H1 (cell line): ENCODE data around the gene OBSCN.

Source experiments
- CHD2 ChIP-seq: IDR thresholded peaks from 2 replicates; pipeline ENCODE4 v1.6.1; 2012; ENCODE audit warnings: low read length, improper control_type of control experiment
- CTCF ChIP-seq, 3 experiments: IDR thresholded peaks; 1 replicate in 2 of 3; 2 replicates in 1 of 3; pipeline versions ENCODE4 v1.5.1 to v1.6.1; 2011; ENCODE audit warnings: low read length in 3 of 3, mild to moderate bottlenecking in 3 of 3, inconsistent platforms in 2 of 3, low read depth in 1 of 3, moderate library complexity in 1 of 3; ENCODE audit not compliant: insufficient read depth in 1 of 3; ENCODE audit errors: control extremely low read depth in 1 of 3
- EZH2 ChIP-seq: fragments of 200-600 bp; sonication (generic); IDR thresholded peaks from 2 replicates; pipeline ENCODE4 v1.7.1; 2012; ENCODE audit warnings: low read depth, mild to moderate bottlenecking, moderate library complexity, low read length, inconsistent platforms; ENCODE audit not compliant: severe bottlenecking
- GABPA ChIP-seq: IDR thresholded peaks from 2 replicates; pipeline ENCODE4 v1.6.1; 2011; ENCODE audit warnings: mild to moderate bottlenecking, low read length, moderate library complexity, borderline replicate concordance; ENCODE audit not compliant: insufficient read depth
- PHF8 ChIP-seq: fragments of 200-600 bp; sonication (generic); conservative IDR thresholded peaks from 2 replicates; pipeline ENCODE4 v1.7.1; 2012; ENCODE audit warnings: low read depth, mild to moderate bottlenecking, inconsistent platforms, low read length, moderate library complexity
- POLR2A ChIP-seq, 2 experiments: IDR thresholded peaks; 1 replicate in 1 of 2; 2 replicates in 1 of 2; pipeline ENCODE4 v1.6.1; 2011; ENCODE audit warnings: low read depth in 2 of 2, low read length in 2 of 2, mild to moderate bottlenecking in 2 of 2; ENCODE audit errors: control extremely low read depth in 1 of 2
- POU5F1 ChIP-seq: IDR thresholded peaks from 2 replicates; pipeline ENCODE4 v1.6.1; 2011; ENCODE audit warnings: low read depth, mild to moderate bottlenecking, low read length, moderate library complexity
- SIRT6 ChIP-seq: IDR thresholded peaks from one replicate; pipeline ENCODE4 v1.7.1; 2012; ENCODE audit warnings: low read length, inconsistent platforms
- TAF1 ChIP-seq: IDR thresholded peaks from 2 replicates; pipeline ENCODE4 v1.6.1; 2011; ENCODE audit warnings: mild to moderate bottlenecking, low read depth, low read length
- USF2 ChIP-seq: IDR thresholded peaks from 2 replicates; pipeline ENCODE4 v1.6.1; 2011; ENCODE audit warnings: low read length, improper control_type of control experiment

- TF ChIP-seq POLR2A (IDR thresholded peaks at IDR 0.05; ENCODE audit: control extremely low read depth in 1 of 2, low read depth in 2 of 2, low read length in 2 of 2), result no peak
- no peak for TF ChIP-seq CHD2
- no peak for TF ChIP-seq USF2
- no peak for TF ChIP-seq SIRT6
- no peak for TF ChIP-seq TAF1
- TF ChIP-seq CTCF (IDR thresholded peaks at IDR 0.05; ENCODE audit: control extremely low read depth in 1 of 3, insufficient read depth in 1 of 3, low read depth in 1 of 3, low read length in 3 of 3), result no peak
- no peak for TF ChIP-seq GABPA
- TF ChIP-seq PHF8, result no peak
- no peak for TF ChIP-seq POU5F1
- no peak for TF ChIP-seq EZH2
Measured at GRCh38 chr1:228262475-228262874, 54.6 kb downstream of the OBSCN start.
